Trophoblast cell (in vitro differentiated cells and primary cell): Measurements from ENCODE around the gene DENND2C.

Source experiments
- DNase-seq, 2 donors: peaks; one replicate each; pipeline ENCODE4 v3.0.0-alpha.2; 2016
- H2AFZ ChIP-seq: 2 replicates; pipeline ENCODE4 v1.6.1; 2013; ENCODE audit warnings: low read length, moderate library complexity, mild to moderate bottlenecking; ENCODE audit not compliant: insufficient read depth, poor library complexity
- H2AK5ac ChIP-seq: 2 replicates; pipeline ENCODE4 v1.6.1; 2013; ENCODE audit warnings: mild to moderate bottlenecking, low read length
- H2BK120ac ChIP-seq: 2 replicates; pipeline ENCODE4 v1.6.1; 2013; ENCODE audit warnings: low read length, mild to moderate bottlenecking, moderate library complexity; ENCODE audit not compliant: insufficient read depth, poor library complexity
- H2BK12ac ChIP-seq: 2 replicates; pipeline ENCODE4 v1.6.1; 2013; ENCODE audit warnings: mild to moderate bottlenecking, low read length, moderate library complexity
- H2BK5ac ChIP-seq: 2 replicates; pipeline ENCODE4 v1.6.1; 2013; ENCODE audit warnings: low read length, low read depth, moderate library complexity, mild to moderate bottlenecking; ENCODE audit not compliant: poor library complexity
- H3K14ac ChIP-seq: 2 replicates; pipeline ENCODE4 v1.6.1; 2013; ENCODE audit warnings: mild to moderate bottlenecking, low read length
- H3K18ac ChIP-seq: 2 replicates; pipeline ENCODE4 v1.6.1; 2013; ENCODE audit warnings: mild to moderate bottlenecking, low read length
- H3K23ac ChIP-seq: 2 replicates; pipeline ENCODE4 v1.6.1; 2013; ENCODE audit warnings: low read length
- H3K27ac ChIP-seq: 2 replicates; pipeline ENCODE4 v1.5.1; 2013; ENCODE audit warnings: low read depth, mild to moderate bottlenecking, inconsistent platforms, low read length, moderate library complexity
- H3K27me3 ChIP-seq: 2 replicates; pipeline ENCODE4 v1.6.1; 2013; ENCODE audit warnings: inconsistent platforms, mild to moderate bottlenecking, low read length, moderate library complexity; ENCODE audit not compliant: insufficient read depth
- H3K36me3 ChIP-seq, 2 experiments: 1 replicate in 1 of 2; 2 replicates in 1 of 2; pipeline ENCODE4 v1.6.1; 2013; ENCODE audit warnings: low read length in 2 of 2, mild to moderate bottlenecking in 2 of 2, moderate library complexity in 1 of 2; ENCODE audit not compliant: insufficient read depth in 2 of 2, control insufficient read depth in 1 of 2
- H3K4ac ChIP-seq: 2 replicates; pipeline ENCODE4 v1.6.1; 2013; ENCODE audit warnings: low read depth, mild to moderate bottlenecking, low read length, moderate library complexity
- H3K4me1 ChIP-seq, 2 experiments: 1 replicate in 1 of 2; 2 replicates in 1 of 2; pipeline ENCODE4 v1.6.1; 2013; ENCODE audit warnings: low read length in 2 of 2, mild to moderate bottlenecking in 2 of 2, moderate library complexity in 1 of 2; ENCODE audit not compliant: insufficient read depth in 2 of 2, control insufficient read depth in 1 of 2
- H3K4me2 ChIP-seq: 2 replicates; pipeline ENCODE4 v1.6.1; 2013; ENCODE audit warnings: inconsistent platforms, mild to moderate bottlenecking, low read length, moderate library complexity
- H3K4me3 ChIP-seq: 2 replicates; pipeline ENCODE4 v1.5.1; 2013; ENCODE audit warnings: mild to moderate bottlenecking, low read depth, low read length, inconsistent platforms
- H3K79me1 ChIP-seq: one replicate; pipeline ENCODE4 v1.6.1; 2013; ENCODE audit warnings: low read length
- H3K79me2 ChIP-seq: 2 replicates; pipeline ENCODE4 v1.6.1; 2013; ENCODE audit warnings: low read length, mild to moderate bottlenecking; ENCODE audit not compliant: control insufficient read depth, insufficient read depth, poor library complexity
- H3K9ac ChIP-seq: 2 replicates; pipeline ENCODE4 v1.6.1; 2013; ENCODE audit warnings: mild to moderate bottlenecking, low read length
- H3K9me3 ChIP-seq: 2 replicates; pipeline ENCODE4 v1.6.1; 2013; ENCODE audit warnings: low read depth, mild to moderate bottlenecking, control low read depth, inconsistent platforms, low read length; ENCODE audit not compliant: insufficient read depth
- H4K12ac ChIP-seq: 2 replicates; pipeline ENCODE4 v1.6.1; 2013; ENCODE audit warnings: low read depth, mild to moderate bottlenecking, low read length, moderate library complexity
- H4K8ac ChIP-seq: 2 replicates; pipeline ENCODE4 v1.6.1; 2013; ENCODE audit warnings: low read depth, mild to moderate bottlenecking, low read length, moderate library complexity
- H4K91ac ChIP-seq: one replicate; pipeline ENCODE4 v1.6.1; 2013; ENCODE audit warnings: low read depth, mild to moderate bottlenecking, low read length, moderate library complexity
- WGBS: extraction: QIAGEN DNeasy Blood & Tissue Kit; methylation state at CpG from one replicate; pipeline ENCODE4 v1.1.7; 2013; ENCODE audit warnings: missing lambda C conversion rate; ENCODE audit not compliant: insufficient read length, insufficient coverage; ENCODE audit errors: extremely low coverage; 5-methylcytosine and 5-hydroxymethylcytosine counted together

DENND2C gene

DNA sequence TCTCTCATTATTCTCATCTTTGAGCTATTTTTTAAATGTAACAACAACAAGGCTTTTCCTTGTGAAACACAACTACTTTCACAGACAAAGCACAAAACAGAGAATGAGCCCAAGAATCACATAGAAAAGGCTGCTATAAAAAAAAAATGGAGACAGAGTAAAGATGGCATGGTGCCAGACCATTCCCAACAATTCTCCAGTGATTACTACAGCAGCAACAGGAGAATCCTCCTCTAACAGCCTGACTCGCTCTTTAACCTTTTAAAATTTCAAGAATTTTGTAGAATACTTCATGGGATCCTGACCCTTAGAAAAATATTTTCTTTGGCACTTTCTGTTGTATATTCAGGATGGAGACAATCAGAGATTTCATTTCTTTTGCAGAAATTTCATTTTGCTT lies 84.6 kb downstream of the DENND2C start:
- Histone ChIP-seq H3K36me3 (no peaks in the 10 kb centered on the region), H4K91ac (no peak overlapping the region), H3K9me3 (no peaks in the 10 kb centered on the region), H3K4me1 (no peaks in the 10 kb centered on the region), H3K9ac (no peak overlapping the region), H2BK12ac (no peak overlapping the region), H4K12ac (no peak overlapping the region), H3K4me2 (no peak overlapping the region), H2AK5ac (no peak overlapping the region), H3K23ac (no peak overlapping the region), H3K4ac (no peak overlapping the region), H3K4me3 (no peak overlapping the region), H3K27ac (no peak overlapping the region), H3K18ac (no peak overlapping the region), H2BK120ac (no peak overlapping the region), H3K27me3 (no peaks in the 10 kb centered on the region), H3K79me1 (peaks cover 7% of the 10 kb centered on the region), H3K14ac (no peak overlapping the region), H4K8ac (no peak overlapping the region), H3K79me2 (peaks cover 3% of the 10 kb centered on the region), H2AFZ (no peak overlapping the region), H2BK5ac (no peak overlapping the region)
- DNase-seq: no peak
- no CpG with 5 or more reads among the region's 1 CpG for WGBS

DNA sequence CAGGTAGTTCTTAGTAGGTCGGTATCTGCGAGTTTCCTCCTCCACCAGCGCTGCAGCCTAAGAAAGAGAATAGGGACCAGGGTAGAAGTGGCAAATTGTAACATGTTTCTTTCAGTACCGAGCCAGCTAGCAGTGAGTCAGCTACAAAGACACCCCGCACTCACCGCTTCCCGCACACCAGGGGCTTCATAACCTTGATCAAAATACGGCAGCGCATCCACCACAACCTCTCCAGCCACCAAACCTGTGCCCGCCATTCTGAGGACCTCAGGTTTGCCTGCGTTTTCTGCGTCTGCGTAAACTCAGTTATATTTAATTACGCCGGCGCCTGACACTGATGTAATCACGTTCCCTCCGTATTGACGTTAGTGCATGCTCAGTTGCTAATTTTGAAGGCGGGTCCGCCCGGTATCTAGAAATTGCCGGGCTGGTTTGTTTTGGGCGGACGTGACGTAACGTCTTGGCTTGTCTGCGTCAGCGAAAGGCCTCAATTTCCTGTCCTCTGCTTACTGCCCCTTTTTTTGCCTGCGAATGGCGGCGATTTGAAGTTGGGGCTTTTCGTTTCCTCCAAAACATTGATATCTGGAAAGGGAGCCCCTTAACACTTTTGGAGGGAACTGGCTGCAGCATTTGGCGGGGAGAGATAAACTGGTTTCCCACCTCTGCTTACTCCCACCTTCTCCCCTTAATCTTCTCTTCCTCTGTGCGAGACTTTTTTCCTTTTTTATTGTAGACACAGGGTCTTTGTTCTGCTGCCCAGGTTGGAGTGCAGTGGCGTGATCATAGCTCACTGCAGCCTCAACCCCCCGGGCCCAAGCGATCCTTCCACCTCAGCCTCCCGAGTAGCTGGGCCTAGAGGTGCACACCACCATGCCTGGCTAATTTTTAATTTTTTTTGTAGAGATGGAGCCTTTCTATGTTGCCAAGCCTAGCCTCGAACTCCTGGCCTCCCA lies 88.2 kb downstream of the DENND2C start, which contains the start of gene BCAS2:
BCAS2 (minus strand) TSS at position 281 of the 953 bp plus-strand sequence; CDS start at position 257, 24 bp downstream.
- H3K9me3 ChIP-seq: no peaks in the 10 kb centered on the region
- peak within 1 kb of the TSS; percentile 72 for H3K14ac ChIP-seq
- H2BK12ac ChIP-seq: peak within 1 kb of the TSS; percentile 25
- peak within 1 kb of the TSS; percentile 89 for H3K4me2 ChIP-seq
- peaks cover 7 to 13% of the 10 kb centered on the region in 2 experiments for H3K36me3 ChIP-seq
- H3K79me2 ChIP-seq: peaks cover 3% of the 10 kb centered on the region
- H3K4ac ChIP-seq: peak within 1 kb of the TSS; percentile 78
- H3K27me3 ChIP-seq: no peaks in the 10 kb centered on the region
- WGBS: no CpG with 5 or more reads among the region's 40 CpGs
- peak within 1 kb of the TSS; percentile 49 for H3K18ac ChIP-seq
- H3K79me1 ChIP-seq: peaks cover 7% of the 10 kb centered on the region
- peak within 1 kb of the TSS; percentile 95 for H4K8ac ChIP-seq
- H3K4me3 ChIP-seq: peak within 1 kb of the TSS; percentile 84
- peak within 1 kb of the TSS; percentile 86 for H3K9ac ChIP-seq
- no peak within 1 kb of the TSS for H3K27ac ChIP-seq
- H2BK5ac ChIP-seq: peak within 1 kb of the TSS; percentile 26
- DNase-seq: peak; percentile 92 to 98
- peak within 1 kb of the TSS; percentile 81 for H4K91ac ChIP-seq
- H4K12ac ChIP-seq: peak within 1 kb of the TSS; percentile 88
- peak within 1 kb of the TSS; percentile 84 for H2AFZ ChIP-seq
- H2BK120ac ChIP-seq: peak within 1 kb of the TSS; percentile 52
- H3K23ac ChIP-seq: no peak within 1 kb of the TSS
- H2AK5ac ChIP-seq: peak within 1 kb of the TSS; percentile 18
- no peaks in the 10 kb centered on the region for H3K4me1 ChIP-seq

DNA sequence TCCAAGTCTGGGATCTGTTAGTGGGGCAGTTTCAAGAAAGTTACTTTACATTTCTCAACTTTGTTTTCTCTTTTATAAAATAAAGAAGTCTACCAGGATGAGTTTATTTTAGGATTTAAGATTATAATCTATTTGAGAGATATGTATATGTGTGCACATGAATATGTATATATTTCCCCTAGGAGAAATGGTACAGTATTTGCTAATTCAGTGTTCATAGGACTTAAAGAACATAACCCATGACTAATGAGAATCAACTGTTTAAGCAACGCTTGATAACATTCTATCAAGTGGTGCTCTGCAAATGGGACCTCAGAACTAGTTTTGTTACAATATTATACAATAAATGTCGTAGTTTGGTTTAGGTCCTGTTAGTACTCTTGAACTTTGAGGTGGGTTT lies 95.5 kb downstream of the DENND2C start:
- WGBS: no CpG with 5 or more reads among the region's 2 CpGs
- no peaks in the 10 kb centered on the region for H3K79me2 ChIP-seq

DNA sequence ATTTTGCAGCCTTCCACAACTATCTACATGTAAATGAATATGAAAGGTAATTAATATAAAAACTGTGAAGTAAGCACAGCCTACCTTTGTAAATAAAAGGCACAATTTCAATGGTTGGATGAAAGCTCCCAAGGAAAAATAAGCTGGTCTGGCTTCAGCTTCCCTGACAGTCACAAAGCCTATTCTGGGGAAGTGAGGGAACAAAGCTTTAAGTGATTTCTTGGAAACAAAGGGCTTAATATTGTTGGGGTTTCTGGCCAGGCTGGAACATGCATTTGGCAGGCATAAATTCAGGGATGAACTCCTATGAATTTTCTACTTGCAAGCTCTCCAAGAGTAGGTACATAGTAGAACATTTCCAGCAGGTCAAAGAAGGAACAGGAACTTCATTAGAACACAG lies 105.7 kb downstream of the DENND2C start:
- Histone ChIP-seq H2AK5ac (no peak overlapping the region), H4K12ac (no peak overlapping the region), H3K4ac (no peak overlapping the region), H3K79me1 (no peaks in the 10 kb centered on the region), H4K91ac (no peak overlapping the region), H2BK12ac (no peak overlapping the region), H3K9me3 (no peaks in the 10 kb centered on the region), H3K4me1 (no peaks in the 10 kb centered on the region), H3K79me2 (no peaks in the 10 kb centered on the region), H3K36me3 (peaks cover 15 to 21% of the 10 kb centered on the region in 2 experiments), H3K27ac (no peak overlapping the region), H3K27me3 (no peaks in the 10 kb centered on the region), H2AFZ (no peak overlapping the region), H3K14ac (no peak overlapping the region), H2BK5ac (no peak overlapping the region), H3K23ac (no peak overlapping the region), H3K9ac (no peak overlapping the region), H3K4me2 (no peak overlapping the region), H3K18ac (no peak overlapping the region), H4K8ac (no peak overlapping the region), H2BK120ac (no peak overlapping the region), H3K4me3 (no peak overlapping the region)
- no peak for DNase-seq

More for the DNA sequence above, 95.5 kb downstream of the DENND2C start:
- no peak overlapping the region for H2BK12ac ChIP-seq
- no peak overlapping the region for H3K18ac ChIP-seq
- no peak overlapping the region for H2BK5ac ChIP-seq
- no peak overlapping the region for H4K91ac ChIP-seq
- H3K27ac ChIP-seq: no peak overlapping the region
- H4K8ac ChIP-seq: no peak overlapping the region
- no peak for DNase-seq
- H3K36me3 ChIP-seq: peaks cover 21 to 37% of the 10 kb centered on the region in 2 experiments
- H3K4me3 ChIP-seq: no peak overlapping the region
- H3K79me1 ChIP-seq: no peaks in the 10 kb centered on the region
- no peak overlapping the region for H3K4me2 ChIP-seq
- H3K9me3 ChIP-seq: no peaks in the 10 kb centered on the region
- no peak overlapping the region for H3K14ac ChIP-seq
- H3K23ac ChIP-seq: no peak overlapping the region
- H2AK5ac ChIP-seq: no peak overlapping the region
- H3K9ac ChIP-seq: no peak overlapping the region
- no peak overlapping the region for H3K4ac ChIP-seq
- no peak overlapping the region for H2AFZ ChIP-seq
- H3K27me3 ChIP-seq: no peaks in the 10 kb centered on the region
- H4K12ac ChIP-seq: no peak overlapping the region
- no peak overlapping the region for H2BK120ac ChIP-seq
- no peaks in the 10 kb centered on the region for H3K4me1 ChIP-seq
